ENCODE data around the gene DUSP7.

DUSP7 gene

DNA sequence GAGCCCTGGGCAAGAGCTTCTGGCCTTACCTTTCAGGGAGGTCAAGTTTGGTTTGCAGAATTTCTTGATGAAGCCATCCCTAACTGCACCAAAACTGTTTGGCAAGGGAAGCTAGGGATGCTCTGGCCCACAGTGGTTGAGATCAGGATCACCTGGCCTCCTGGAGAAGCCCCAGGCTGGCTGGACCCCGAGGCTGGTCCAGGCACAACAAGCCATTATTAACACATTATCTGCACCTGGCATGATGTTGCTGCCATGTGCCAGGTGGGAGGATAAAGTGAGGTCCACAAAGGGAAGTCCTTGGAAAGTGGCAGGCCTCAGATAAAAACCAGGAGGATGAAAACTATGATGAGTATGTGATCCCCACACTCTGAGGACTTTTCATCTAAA, 35.9 kb upstream of the DUSP7 start:
- TF ChIP-seq POLR2A (IDR thresholded peaks at IDR 0.05; ENCODE audit: low read depth, low read length): no peak
- TF ChIP-seq TAF1 (IDR thresholded peaks at IDR 0.05; ENCODE audit: borderline replicate concordance, low read depth, low read length): no peak
- no peak for TF ChIP-seq POLR2AphosphoS5 (IDR thresholded peaks at IDR 0.05; ENCODE audit: low read depth, low read length)
- FAIRE-seq (no peak), DNase-seq (ENCODE audit: insufficient read length) (no peak)

DNA sequence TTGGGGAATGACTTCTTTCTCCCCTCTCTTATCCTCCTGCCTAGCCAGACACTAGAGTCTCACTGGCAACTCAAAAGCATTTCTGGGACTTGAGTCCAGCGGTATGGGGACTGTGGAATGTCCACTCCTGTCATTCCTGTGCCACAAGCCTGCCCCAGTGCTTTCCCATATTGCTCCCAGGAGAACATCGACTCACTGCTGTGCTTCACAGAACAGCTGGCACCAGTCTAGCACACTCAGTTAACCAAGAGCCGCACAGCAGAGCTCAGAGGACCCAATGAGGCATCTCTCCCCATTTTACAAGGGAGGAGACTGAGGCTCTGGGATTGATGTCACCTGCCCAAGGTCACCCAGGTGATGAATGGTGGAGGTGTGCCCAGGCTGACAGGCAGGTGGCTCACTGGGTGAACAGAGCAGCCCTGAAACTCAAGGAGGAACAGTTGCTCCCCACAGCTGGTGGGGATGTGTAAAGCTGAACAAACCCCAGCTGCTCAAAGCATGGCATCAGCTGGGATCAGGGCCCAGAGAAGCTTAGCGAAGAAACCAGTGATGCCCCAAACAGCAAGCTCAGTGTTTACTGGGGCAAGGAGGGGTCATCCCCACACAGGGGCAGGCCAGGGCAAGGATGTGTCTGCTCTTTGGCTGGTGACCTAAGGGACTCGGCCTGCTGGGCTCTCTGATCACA, 35.4 kb upstream of the DUSP7 start:
- TF ChIP-seq POLR2A (IDR thresholded peaks at IDR 0.05; ENCODE audit: low read depth, low read length): no peak
- no peak for TF ChIP-seq TAF1 (IDR thresholded peaks at IDR 0.05; ENCODE audit: borderline replicate concordance, low read depth, low read length)
- TF ChIP-seq POLR2AphosphoS5 (IDR thresholded peaks at IDR 0.05; ENCODE audit: low read depth, low read length): no peak
- no peak for DNase-seq (ENCODE audit: insufficient read length)
- no peak for FAIRE-seq

DNA sequence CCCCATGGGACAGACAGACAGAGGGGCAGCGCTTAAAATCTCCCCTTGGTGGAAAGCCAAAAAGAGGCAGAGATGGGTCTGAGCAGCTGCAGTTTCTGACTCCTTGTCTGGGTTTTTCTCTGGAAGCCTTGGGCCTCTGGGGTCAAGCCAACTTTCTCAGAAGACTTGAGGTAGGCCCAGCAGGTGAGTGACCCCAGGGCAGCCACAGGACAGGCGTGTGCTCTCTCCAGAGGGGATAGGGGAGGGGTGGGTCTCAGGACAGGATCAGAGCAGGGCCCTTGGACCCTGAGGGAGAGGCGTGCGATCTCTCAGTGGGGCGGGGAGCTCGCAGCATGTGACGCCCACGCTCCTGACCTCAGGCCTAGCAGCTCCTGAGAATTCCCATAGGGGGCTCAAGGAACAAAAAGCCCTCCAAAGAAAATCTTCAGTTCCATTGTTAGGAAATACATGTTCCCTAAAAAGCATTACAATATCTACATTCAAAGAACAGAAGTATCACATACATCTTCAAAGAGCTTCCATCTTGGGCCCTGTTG, 34.6 kb upstream of the DUSP7 start:
- DNase-seq (ENCODE audit: insufficient read length): no peak
- no peak for TF ChIP-seq POLR2AphosphoS5 (IDR thresholded peaks at IDR 0.05; ENCODE audit: low read depth, low read length)
- FAIRE-seq: no peak

DNA sequence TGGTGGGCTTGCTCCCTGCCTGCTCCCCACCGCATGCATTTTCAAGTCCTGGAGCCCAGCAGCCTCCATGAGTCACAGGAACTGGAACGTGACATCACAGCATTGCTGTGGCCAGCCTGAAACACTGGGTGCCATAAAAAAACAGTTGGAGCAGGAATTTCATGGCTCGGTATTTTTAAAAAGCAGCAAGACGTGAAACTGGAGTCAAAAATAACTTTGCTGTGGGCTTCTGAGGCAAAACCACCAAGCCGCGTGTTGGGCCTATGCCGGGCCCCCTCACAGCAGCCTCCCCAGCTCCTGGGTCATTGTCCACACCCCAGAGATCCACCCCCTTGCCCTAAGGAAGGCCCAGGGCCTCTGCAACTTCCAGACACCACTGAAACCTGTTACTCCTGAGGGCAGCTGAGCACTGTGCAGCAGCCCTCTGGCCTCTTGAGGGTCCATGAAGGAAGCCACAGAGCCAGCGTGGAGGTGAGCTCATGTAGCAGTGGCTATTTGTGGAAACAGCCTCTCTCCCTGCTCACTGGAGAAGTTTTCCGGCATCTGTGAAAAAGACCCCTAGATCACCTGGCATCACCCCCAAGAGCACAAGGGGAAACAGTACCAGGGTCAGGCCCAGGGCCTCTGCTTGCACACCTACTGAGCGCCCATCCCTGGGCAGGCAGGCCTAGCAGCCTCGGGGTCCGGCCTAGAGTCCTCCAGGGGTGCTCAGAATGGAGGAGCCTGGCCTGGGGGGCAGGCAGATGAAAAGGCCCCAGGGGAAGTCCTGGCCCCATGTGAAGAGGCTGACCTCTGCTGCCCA, 34.0 kb upstream of the DUSP7 start:
- DNase-seq (ENCODE audit: insufficient read length): no peak
- no peak for FAIRE-seq
- no peak for TF ChIP-seq POLR2AphosphoS5 (IDR thresholded peaks at IDR 0.05; ENCODE audit: low read depth, low read length)
- TF ChIP-seq TAF1 (IDR thresholded peaks at IDR 0.05; ENCODE audit: borderline replicate concordance, low read depth, low read length): no peak
- TF ChIP-seq POLR2A (IDR thresholded peaks at IDR 0.05; ENCODE audit: low read depth, low read length): no peak

DNA sequence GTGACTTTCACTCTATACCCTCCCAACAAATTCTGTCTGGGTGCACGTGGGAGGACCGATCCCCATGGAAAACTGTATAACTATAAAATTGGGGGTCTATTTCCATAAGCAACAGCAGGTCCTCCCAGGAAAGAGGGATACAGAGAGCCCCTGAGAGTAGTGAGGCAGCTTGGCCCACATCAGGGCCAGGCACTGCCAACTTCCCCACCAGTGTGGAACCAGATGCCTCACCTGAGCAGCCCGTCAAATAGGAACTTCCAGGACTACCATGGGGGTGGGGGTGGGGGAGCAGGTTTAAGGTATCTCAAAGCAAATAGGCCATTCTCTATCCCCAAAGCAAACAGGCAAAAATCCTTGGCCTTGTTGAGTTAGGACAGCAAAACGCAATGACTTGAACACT, 33.3 kb upstream of the DUSP7 start:
- DNase-seq (ENCODE audit: insufficient read length): no peak
- no peak for TF ChIP-seq TAF1 (IDR thresholded peaks at IDR 0.05; ENCODE audit: borderline replicate concordance, low read depth, low read length)
- TF ChIP-seq POLR2A (IDR thresholded peaks at IDR 0.05; ENCODE audit: low read depth, low read length): no peak
- TF ChIP-seq POLR2AphosphoS5 (IDR thresholded peaks at IDR 0.05; ENCODE audit: low read depth, low read length): no peak
- FAIRE-seq: no peak

DNA sequence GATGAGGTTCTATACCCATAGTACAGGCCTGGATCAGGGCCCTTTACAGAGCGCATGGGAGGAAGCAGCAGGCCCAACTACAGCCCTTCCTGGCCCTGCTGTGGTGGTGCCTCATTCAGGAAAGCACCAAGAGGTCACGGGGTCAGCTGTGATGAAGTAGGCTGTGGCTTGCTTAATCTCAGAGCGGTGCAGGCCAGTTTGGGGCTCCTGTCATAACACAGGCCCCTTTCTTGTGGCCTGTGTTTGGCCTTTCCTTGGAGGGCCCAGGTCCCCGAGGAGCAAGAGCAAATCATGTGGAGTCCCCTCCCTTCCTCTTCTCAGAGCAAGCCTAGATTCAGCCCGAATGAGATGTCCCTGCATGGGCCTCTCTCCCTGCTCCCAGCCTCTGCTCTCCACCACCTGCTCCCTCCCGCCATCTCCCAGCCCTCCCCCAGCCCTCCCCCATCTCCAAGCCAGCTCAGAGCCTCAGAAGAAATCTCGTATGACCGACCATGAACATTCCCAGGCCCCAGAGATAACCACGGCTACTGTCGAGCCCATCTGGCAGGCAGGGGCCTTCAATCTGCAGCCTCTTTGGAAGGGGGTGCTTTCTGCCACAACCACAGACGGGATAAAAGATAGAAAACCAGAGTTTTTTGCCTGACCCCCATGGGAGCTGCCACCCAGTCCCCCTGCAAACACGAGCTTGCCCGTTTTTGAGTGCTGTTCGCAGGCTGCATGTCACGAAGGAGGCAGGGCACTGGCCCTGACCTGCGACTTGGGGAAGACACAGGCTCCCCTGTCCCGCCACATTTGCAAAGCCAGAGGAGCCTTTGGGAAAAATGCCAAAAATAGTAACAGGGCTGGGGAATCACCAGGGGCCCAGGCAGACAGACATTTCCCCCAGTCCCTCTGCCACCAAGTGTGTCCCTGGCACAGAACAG, 32.3 kb upstream of the DUSP7 start:
- FAIRE-seq (no peak), DNase-seq (ENCODE audit: insufficient read length) (no peak)
- TF ChIP-seq TAF1 (IDR thresholded peaks at IDR 0.05; ENCODE audit: borderline replicate concordance, low read depth, low read length): no peak
- TF ChIP-seq POLR2AphosphoS5 (IDR thresholded peaks at IDR 0.05; ENCODE audit: low read depth, low read length): no peak
- TF ChIP-seq POLR2A (IDR thresholded peaks at IDR 0.05; ENCODE audit: low read depth, low read length): no peak

DNA sequence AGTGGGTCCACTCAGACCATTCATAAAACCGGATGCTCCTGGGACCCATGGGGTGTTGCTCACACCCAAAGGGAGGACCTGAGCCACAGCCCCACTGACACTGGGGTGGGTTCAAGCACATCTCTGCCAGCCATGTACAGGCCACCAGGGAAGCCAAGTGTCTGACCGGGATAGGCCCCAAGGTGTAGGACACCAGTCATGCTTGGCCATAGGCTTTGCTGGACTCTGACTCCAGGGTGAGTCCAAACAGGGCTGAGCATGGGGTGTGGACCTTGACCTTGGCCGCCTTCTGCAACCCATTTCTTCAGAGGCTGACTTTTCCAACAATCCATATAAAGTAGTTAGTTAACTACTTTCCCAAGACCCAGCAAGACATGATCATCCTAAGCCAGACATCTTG, 31.4 kb upstream of the DUSP7 start:
- TF ChIP-seq POLR2AphosphoS5 (IDR thresholded peaks at IDR 0.05; ENCODE audit: low read depth, low read length): no peak
- FAIRE-seq: no peak
- DNase-seq (ENCODE audit: insufficient read length): no peak

DNA sequence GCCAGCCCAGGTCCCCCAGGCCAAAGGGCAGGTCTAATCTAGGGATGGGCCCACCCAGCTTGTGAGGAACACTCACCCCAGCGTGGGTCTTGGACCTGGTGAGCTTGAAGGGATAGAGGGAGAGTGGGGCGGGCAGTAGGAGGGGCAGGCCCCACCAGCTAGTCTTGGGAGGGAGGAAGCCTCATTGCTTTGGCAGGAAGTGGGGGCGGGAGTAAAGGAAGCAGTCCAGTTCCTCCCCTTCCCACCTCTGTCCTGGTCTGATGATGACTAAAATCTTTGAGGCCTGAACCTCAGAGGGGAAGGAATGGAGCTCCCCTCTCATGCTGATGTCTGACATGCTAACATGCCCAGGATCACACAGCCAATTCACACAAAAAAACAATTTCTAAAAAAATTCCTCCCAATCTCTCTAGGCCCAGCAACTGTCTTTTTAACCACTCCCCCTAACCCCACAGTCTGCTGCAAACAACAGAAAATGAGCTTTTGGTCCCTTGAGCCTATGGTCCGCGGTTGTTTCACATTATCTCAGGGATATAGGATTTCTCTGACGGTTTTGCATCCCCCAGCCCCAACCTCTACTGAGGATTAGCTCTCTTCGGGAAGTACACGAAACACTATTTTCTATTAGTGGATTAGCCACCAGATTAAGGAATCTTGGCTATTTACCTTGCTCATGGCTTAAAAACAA, 30.7 kb upstream of the DUSP7 start:
- TF ChIP-seq TAF1 (IDR thresholded peaks at IDR 0.05; ENCODE audit: borderline replicate concordance, low read depth, low read length) (no peak), POLR2A (IDR thresholded peaks at IDR 0.05; ENCODE audit: low read depth, low read length) (no peak), POLR2AphosphoS5 (IDR thresholded peaks at IDR 0.05; ENCODE audit: low read depth, low read length) (no peak)
- FAIRE-seq: peak; percentile 66
- DNase-seq (ENCODE audit: insufficient read length): no peak

DNA sequence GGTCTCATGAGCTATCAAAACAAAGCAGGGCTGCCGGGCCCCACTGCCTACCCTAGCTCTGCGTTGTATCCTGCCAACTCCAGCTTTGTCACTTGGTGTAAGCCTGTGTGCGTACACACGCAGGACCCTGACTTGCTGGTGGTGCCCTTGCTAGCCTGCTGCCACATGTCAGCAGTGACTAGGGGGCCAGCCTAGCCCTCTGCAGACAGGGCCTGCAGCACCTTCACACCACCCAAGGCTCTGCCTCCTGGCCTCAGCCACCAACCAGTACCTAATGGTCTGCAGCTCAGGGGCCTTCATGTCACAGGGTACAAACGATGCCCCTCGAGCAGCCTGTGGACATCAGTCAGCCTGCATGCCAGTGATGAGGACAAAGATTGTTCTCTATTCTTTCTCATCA, 30.1 kb upstream of the DUSP7 start:
- TF ChIP-seq POLR2A (IDR thresholded peaks at IDR 0.05; ENCODE audit: low read depth, low read length) (no peak), POLR2AphosphoS5 (IDR thresholded peaks at IDR 0.05; ENCODE audit: low read depth, low read length) (no peak), TAF1 (IDR thresholded peaks at IDR 0.05; ENCODE audit: borderline replicate concordance, low read depth, low read length) (no peak)
- FAIRE-seq (peak; percentile 46), DNase-seq (ENCODE audit: insufficient read length) (no peak)

DNA sequence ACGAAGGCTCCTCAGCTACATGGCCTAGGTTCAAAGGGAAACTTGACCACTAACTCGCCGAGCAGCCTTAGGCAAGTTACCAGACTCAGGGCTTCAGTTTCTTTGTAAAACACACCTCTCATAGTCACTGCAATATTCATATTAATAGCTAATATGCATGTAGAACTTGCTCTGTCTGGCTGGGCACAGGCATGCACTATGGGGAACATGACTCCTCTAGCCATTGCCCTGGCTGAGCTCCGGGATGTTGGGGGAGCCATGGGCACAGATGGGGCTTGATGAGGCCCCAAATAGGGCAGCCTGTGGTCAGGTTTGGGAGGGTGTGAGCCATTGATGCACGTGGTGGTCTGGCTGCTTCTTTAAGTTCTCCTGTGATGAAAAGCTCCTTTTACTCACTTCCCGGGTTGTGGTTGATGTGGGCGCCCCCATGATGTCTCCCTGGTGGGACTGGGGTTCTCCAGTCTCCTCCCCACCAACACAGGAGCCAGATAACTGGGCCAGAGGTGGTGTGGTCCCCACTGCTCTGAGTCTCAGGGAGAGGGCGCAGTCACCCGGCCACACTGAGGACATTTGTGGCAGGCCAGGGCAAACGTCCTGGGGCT, 29.4 kb upstream of the DUSP7 start:
- TF ChIP-seq POLR2A (IDR thresholded peaks at IDR 0.05; ENCODE audit: low read depth, low read length) (no peak), TAF1 (IDR thresholded peaks at IDR 0.05; ENCODE audit: borderline replicate concordance, low read depth, low read length) (no peak), POLR2AphosphoS5 (IDR thresholded peaks at IDR 0.05; ENCODE audit: low read depth, low read length) (no peak)
- FAIRE-seq (no peak), DNase-seq (ENCODE audit: insufficient read length) (no peak)
